Measurements from ENCODE around the gene PARP11.

- TF ChIP-seq CTCF (IDR thresholded peaks at IDR 0.05) (no peak), POLR2A (IDR thresholded peaks at IDR 0.05) (no peak)
Observed at GRCh38 chr12:3810540-3810939, 62.7 kb downstream of the PARP11 start.
